GM10248 (cell line): Measurements from ENCODE around the gene BAZ1A.

ENCODE experiments used
- CTCF ChIA-PET: fragments of 300-600 bp; sonication (Branson Sonifier 250); formaldehyde crosslinking; extraction: SDS; loops from one replicate; lab custom pipeline; 2021; ENCODE audit warnings: antibody characterized with exemption; lab: Yijun Ruan, JAX
- POLR2A ChIA-PET: fragments of 350-650 bp; sonication (Branson Sonifier 250); formaldehyde crosslinking; extraction: SDS; loops from one replicate; lab custom pipeline; 2020; ENCODE audit warnings: antibody characterized with exemption; lab: Yijun Ruan, JAX
- DNase-seq: peaks from one replicate; pipeline ENCODE4 v3.0.0; 2012; ENCODE audit errors: extremely low spot score
- CTCF ChIP-seq: IDR thresholded peaks from 2 replicates; pipeline ENCODE4 v1.5.1; 2012; ENCODE audit warnings: mild to moderate bottlenecking, low read depth; ENCODE audit errors: extremely low read depth, missing control alignments, control extremely low read depth

The BAZ1A gene

GRCh38 chr14:34863844-34864243, 11.3 kb downstream of the BAZ1A start:
- no peak for TF ChIP-seq CTCF
- no peak for DNase-seq
- ChIA-PET POLR2A (no interaction called here), CTCF (interaction anchor here (1.2 kb wide), 1 partner anchor 32 kb away, joined by 3 read pairs; no protein-coding TSS in a partner anchor)

DNA sequence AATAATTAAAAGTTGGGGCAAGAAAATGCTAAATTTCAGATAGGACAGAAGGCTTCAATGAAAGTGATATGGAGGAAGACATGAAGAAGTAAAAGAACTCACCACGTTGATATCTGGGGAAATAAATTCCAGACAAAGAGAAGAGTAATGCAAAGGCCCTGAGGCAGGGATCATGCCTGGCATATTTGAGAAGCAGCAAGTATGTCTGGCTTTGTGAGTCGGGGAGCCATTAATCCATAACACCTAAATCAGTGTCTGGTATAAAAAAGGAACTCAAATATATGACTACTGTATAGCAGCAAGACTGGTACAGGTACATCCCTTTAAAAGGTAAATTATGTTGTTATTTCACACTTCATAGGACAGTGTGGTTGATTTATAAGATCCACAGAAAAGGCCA, 16.4 kb downstream of the BAZ1A start:
- DNase-seq = no peak
- POLR2A ChIA-PET = no interaction called here
- CTCF ChIA-PET = interaction anchor here (1.1 kb wide), 1 partner anchor 12 kb away, joined by 7 read pairs; no protein-coding TSS in a partner anchor
- no peak for TF ChIP-seq CTCF

DNA sequence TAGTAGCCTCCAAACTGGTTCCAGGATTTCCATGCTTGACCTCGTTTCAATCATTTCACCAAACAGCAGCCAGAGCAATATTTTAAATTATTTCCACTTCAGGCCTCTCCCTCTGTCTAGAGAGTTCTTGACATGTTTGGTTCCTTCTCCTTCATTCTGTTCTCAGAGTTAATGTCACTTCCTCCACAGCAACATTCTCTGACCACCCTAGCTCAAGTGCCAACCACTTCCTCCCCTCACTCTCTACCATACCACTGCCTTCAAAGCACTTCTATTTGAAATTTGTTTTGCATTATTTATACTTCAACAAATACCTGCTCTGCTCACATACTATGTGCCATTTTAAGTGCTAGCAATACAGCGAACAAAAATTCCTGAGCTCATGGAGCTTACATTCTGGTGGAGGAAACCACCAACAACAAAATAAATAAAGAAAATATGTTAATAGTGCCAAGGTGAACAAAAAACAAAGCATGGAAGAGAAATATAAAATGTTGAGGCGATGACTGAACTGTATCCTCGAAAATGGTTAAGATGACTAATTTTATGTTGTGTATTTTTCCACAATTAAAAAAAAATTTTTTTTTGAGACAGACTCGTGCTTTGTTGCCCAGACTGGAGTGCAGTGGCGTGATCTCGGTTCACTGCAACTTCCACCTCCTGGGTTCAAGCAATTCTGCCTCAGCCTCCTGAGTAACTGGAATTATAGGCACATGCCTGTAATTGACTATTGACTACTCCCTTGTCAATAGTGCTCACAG, 17.3 kb downstream of the BAZ1A start:
- ChIA-PET CTCF (no interaction called here), POLR2A (interaction anchor here (0.6 kb wide), 1 partner anchor 270 kb away, joined by 3 read pairs; no protein-coding TSS in a partner anchor)
- no peak for TF ChIP-seq CTCF
- DNase-seq = no peak

GRCh38 chr14:34853041-34853440, 22.1 kb downstream of the BAZ1A start:
- ChIA-PET POLR2A (no interaction called here), CTCF (interaction anchor here (1.3 kb wide), 1 partner anchor 27 kb away, joined by 3 read pairs; no protein-coding TSS in a partner anchor)
- no peak for DNase-seq

GRCh38 chr14:34851395-34851794, 23.8 kb downstream of the BAZ1A start:
- ChIA-PET POLR2A (no interaction called here), CTCF (interaction anchor here (1.2 to 2.1 kb wide), 2 partner anchors 9 to 11 kb away, joined by 4 to 6 read pairs; no protein-coding TSS in a partner anchor)
- no peak for DNase-seq
- TF ChIP-seq CTCF = no peak

More at GRCh38 chr14:34853041-34853440, 22.1 kb downstream of the BAZ1A start:
- no peak for TF ChIP-seq CTCF

GRCh38 chr14:34845869-34846268, 29.3 kb downstream of the BAZ1A start:
- ChIA-PET POLR2A (no interaction called here), CTCF (no interaction called here)
- TF ChIP-seq CTCF = no peak
- no peak for DNase-seq
